ENCODE results near the gene AP3D1. TPM values are rescaled to one million over a fixed set of nuclear protein-coding genes. Genes with fewer than 3 reads are reported as not detected.
A peak's percentile ranks its signal among the peaks of the same experiment; 100 is the strongest.

Gene AP3D1
- total and polyA plus RNA-seq, 3 donors from 2014 or later, result 134 to 204 (median 201) TPM

- H3K27ac ChIP-seq, result no peak overlapping the region
- no peak overlapping the region for H3K4me3 ChIP-seq
- TF ChIP-seq POLR2A (IDR thresholded peaks at IDR 0.05), result no peak
- TF ChIP-seq CTCF (IDR thresholded peaks at IDR 0.05), result no peak
- H3K27me3 ChIP-seq, result no peaks in the 10 kb centered on the region
- intact Hi-C loops (cut with DNase I; ENCODE audit: low total_unique reads), result no loop called here
- H3K4me1 ChIP-seq, result peaks cover 3% of the 10 kb centered on the region
- no peak for DNase-seq
- no peaks in the 10 kb centered on the region for H3K9me3 ChIP-seq
- H3K36me3 ChIP-seq (ENCODE audit: low read depth, missing control alignments), result no peaks in the 10 kb centered on the region
- WGBS, 2 donors, result 91 to 95% methylated on average over 15 to 17 of the region's 17 CpGs
Measured at GRCh38 chr19:2179095-2179494, 27.7 kb upstream of the AP3D1 start.

GRCh38 chr19:2176337-2176994 lies 25.1 kb upstream of the AP3D1 start:
- H3K27ac ChIP-seq, result no peak overlapping the region
- peaks cover 27% of the 10 kb centered on the region for H3K4me1 ChIP-seq
- H3K4me3 ChIP-seq, result no peak overlapping the region
- no peak for DNase-seq
- H3K27me3 ChIP-seq, result no peaks in the 10 kb centered on the region
- intact Hi-C loops (cut with DNase I; ENCODE audit: low total_unique reads), result no loop called here
- 85 to 88% methylated on average over 18 to 22 of the region's 22 CpGs for WGBS, 2 donors
- no peaks in the 10 kb centered on the region for H3K9me3 ChIP-seq
- TF ChIP-seq POLR2A (IDR thresholded peaks at IDR 0.05), result no peak
- no peak for TF ChIP-seq CTCF (IDR thresholded peaks at IDR 0.05)
- no peaks in the 10 kb centered on the region for H3K36me3 ChIP-seq (ENCODE audit: low read depth, missing control alignments)

GRCh38 chr19:2175742-2176141 lies 24.4 kb upstream of the AP3D1 start:
- Histone ChIP-seq H3K27me3 (no peaks in the 10 kb centered on the region), H3K9me3 (no peaks in the 10 kb centered on the region), H3K4me3 (no peak overlapping the region), H3K27ac (no peak overlapping the region), H3K4me1 (peaks cover 33% of the 10 kb centered on the region), H3K36me3 (ENCODE audit: low read depth, missing control alignments) (no peaks in the 10 kb centered on the region)
- TF ChIP-seq CTCF (IDR thresholded peaks at IDR 0.05), result no peak
- no peak for TF ChIP-seq POLR2A (IDR thresholded peaks at IDR 0.05)
- intact Hi-C loops (cut with DNase I; ENCODE audit: low total_unique reads), result no loop called here
- WGBS, 2 donors, result 70 to 89% methylated on average over 12 to 14 of the region's 14 CpGs
- no peak for DNase-seq

GRCh38 chr19:2173767-2174577 lies 22.6 kb upstream of the AP3D1 start:
- 66 to 74% methylated on average over 16 to 18 of the region's 18 CpGs for WGBS, 2 donors
- H3K27me3 ChIP-seq, result no peaks in the 10 kb centered on the region
- H3K27ac ChIP-seq, result peak overlapping the region; percentile 17 to 61
- H3K4me3 ChIP-seq, result no peak overlapping the region
- TF ChIP-seq CTCF (IDR thresholded peaks at IDR 0.05) (no peak), POLR2A (IDR thresholded peaks at IDR 0.05) (no peak)
- H3K36me3 ChIP-seq (ENCODE audit: low read depth, missing control alignments), result no peaks in the 10 kb centered on the region
- H3K4me1 ChIP-seq, result peaks cover 51% of the 10 kb centered on the region
- H3K9me3 ChIP-seq, result no peaks in the 10 kb centered on the region
- peak; percentile 60 for DNase-seq
- intact Hi-C loops (cut with DNase I; ENCODE audit: low total_unique reads), result no loop called here
